RWPE1 (cell line): ENCODE measurements around the gene HRH1.
"Not testable (repeated sequence)": the region's sequence is repeated elsewhere in the genome, so short reads cannot be mapped to it uniquely, and the experiment has no call there.

Experiments
- CTCF ChIA-PET: fragments of 350-600 bp; sonication (Branson Sonifier 250); formaldehyde crosslinking; extraction: SDS; loops from one replicate; lab custom pipeline; 2021; lab: Yijun Ruan, JAX
- POLR2A ChIA-PET: fragments of 400-600 bp; formaldehyde crosslinking; extraction: SDS; loops from one replicate; lab custom pipeline; 2020; ENCODE audit warnings: antibody characterized with exemption; ENCODE audit not compliant: low non-redundant PET; lab: Yijun Ruan, JAX
- DNase-seq: peaks from one replicate; pipeline ENCODE4 v3.0.0; 2012; ENCODE audit warnings: low spot score
- H3K27ac ChIP-seq: fragments of 450-650 bp; 2 replicates; pipeline ENCODE4 v1.5.1; 2017
- CTCF ChIP-seq: fragments of 450-650 bp; conservative IDR thresholded peaks from 2 replicates; pipeline ENCODE4 v1.5.1; 2017; ENCODE audit warnings: low read depth, mild to moderate bottlenecking

HRH1 gene

GRCh38 chr3:11120091-11120805, 34.0 kb upstream of the HRH1 start:
- DNase-seq: no peak
- POLR2A ChIA-PET: no interaction called here
- TF ChIP-seq CTCF: no peak
- no peak overlapping the region for H3K27ac ChIP-seq
- CTCF ChIA-PET: interaction anchor here (0.6 kb wide), 1 partner anchor 20 kb away, joined by 7 read pairs; no protein-coding TSS in a partner anchor

GRCh38 chr3:11126653-11127052, 27.6 kb upstream of the HRH1 start:
- DNase-seq: no peak
- TF ChIP-seq CTCF: no peak
- no peak overlapping the region for H3K27ac ChIP-seq
- ChIA-PET CTCF (no interaction called here), POLR2A (no interaction called here)

GRCh38 chr3:11128682-11129632, 25.3 kb upstream of the HRH1 start:
- no peak overlapping the region for H3K27ac ChIP-seq
- no peak for TF ChIP-seq CTCF
- CTCF ChIA-PET: no interaction called here
- DNase-seq: no peak
- POLR2A ChIA-PET: no interaction called here

- H3K27ac ChIP-seq: peak overlapping the region; percentile 85
- DNase-seq: no peak
- ChIA-PET CTCF (interaction anchor here (0.6 to 0.7 kb wide), 2 partner anchors 53 to 685 kb away, joined by 3 to 5 read pairs; no protein-coding TSS in a partner anchor), POLR2A (no interaction called here)
- no peak for TF ChIP-seq CTCF
These were observed 23.9 kb upstream of the HRH1 start for GRCh38 chr3:11130385-11130784.

GRCh38 chr3:11131371-11131770, 22.9 kb upstream of the HRH1 start:
- peak overlapping the region; percentile 85 for H3K27ac ChIP-seq
- DNase-seq: no peak
- no peak for TF ChIP-seq CTCF
- ChIA-PET POLR2A (no interaction called here), CTCF (no interaction called here)

- H3K27ac ChIP-seq: peak overlapping the region; percentile 85
- CTCF ChIA-PET, DNase-seq, POLR2A ChIA-PET: not testable (repeated sequence)
These were observed 22.4 kb upstream of the HRH1 start for GRCh38 chr3:11131886-11132285.
